Measurements from ENCODE around the gene UBQLN1.

Gene UBQLN1

GRCh38 chr9:83688921-83689320 is 18.8 kb downstream of the UBQLN1 start:
- no peak for DNase-seq

GRCh38 chr9:83681490-83681889 is 26.3 kb downstream of the UBQLN1 start:
- no peak for DNase-seq

- DNase-seq = no peak
These were observed 27.5 kb downstream of the UBQLN1 start for GRCh38 chr9:83680233-83680632.

- no peak for DNase-seq
These were observed 30.2 kb downstream of the UBQLN1 start for GRCh38 chr9:83677596-83677995.

GRCh38 chr9:83675466-83675865 is 32.3 kb downstream of the UBQLN1 start:
- DNase-seq = peak; percentile 17

GRCh38 chr9:83671451-83671850 is 36.3 kb downstream of the UBQLN1 start:
- DNase-seq = no peak

- DNase-seq = no peak
These were observed 37.4 kb downstream of the UBQLN1 start for GRCh38 chr9:83670381-83670780.

GRCh38 chr9:83669067-83669466 is 38.7 kb downstream of the UBQLN1 start:
- no peak for DNase-seq

- no peak for DNase-seq
These were observed 42.1 kb downstream of the UBQLN1 start for GRCh38 chr9:83665580-83666200.

- DNase-seq = no peak
These were observed 44.8 kb downstream of the UBQLN1 start for GRCh38 chr9:83662933-83663332.

GRCh38 chr9:83656952-83657351 is 50.8 kb downstream of the UBQLN1 start:
- no peak for DNase-seq

GRCh38 chr9:83656032-83656680 is 51.6 kb downstream of the UBQLN1 start:
- DNase-seq = no peak

GRCh38 chr9:83655433-83655832 is 52.3 kb downstream of the UBQLN1 start:
- DNase-seq = no peak

- DNase-seq = no peak
These were observed 55.3 kb downstream of the UBQLN1 start for GRCh38 chr9:83652433-83652832.

- no peak for DNase-seq
These were observed 56.2 kb downstream of the UBQLN1 start for GRCh38 chr9:83651558-83651957.

GRCh38 chr9:83649515-83649914 is 58.2 kb downstream of the UBQLN1 start:
- no peak for DNase-seq

- DNase-seq = peak; percentile 4
These were observed 58.7 kb downstream of the UBQLN1 start for GRCh38 chr9:83649080-83649479.

- DNase-seq = no peak
These were observed 61.1 kb downstream of the UBQLN1 start for GRCh38 chr9:83646500-83647239.

- no peak for DNase-seq
These were observed 65.0 kb downstream of the UBQLN1 start for GRCh38 chr9:83642793-83643192.

- no peak for DNase-seq
These were observed 68.5 kb downstream of the UBQLN1 start for GRCh38 chr9:83639266-83639665.

GRCh38 chr9:83637389-83637788 is 70.4 kb downstream of the UBQLN1 start:
- DNase-seq = no peak

GRCh38 chr9:83636813-83637212 is 70.9 kb downstream of the UBQLN1 start:
- no peak for DNase-seq

- DNase-seq = no peak
These were observed 74.1 kb downstream of the UBQLN1 start for GRCh38 chr9:83633676-83634075.

- DNase-seq = no peak
These were observed 74.5 kb downstream of the UBQLN1 start for GRCh38 chr9:83633255-83633654.
